GM12878 (cell line): ENCODE results near the gene GREB1. TPM values are rescaled to one million over a fixed set of nuclear protein-coding genes. Genes with fewer than 3 reads are reported as not detected.

Source experiments
- E2F8 ChIP-seq: fragments of 450-650 bp; IDR thresholded peaks from 2 replicates; pipeline ENCODE4 v1.6.1; 2018; ENCODE audit warnings: mild to moderate bottlenecking, low read depth, moderate library complexity; ENCODE audit not compliant: partially characterized antibody
- HCFC1 ChIP-seq: fragments of 150-350 bp; IDR thresholded peaks from 2 replicates; pipeline ENCODE4 v1.6.1; 2014; ENCODE audit warnings: low read length
- HDAC6 ChIP-seq: fragments of 200-600 bp; sonication (generic); IDR thresholded peaks from one replicate; pipeline ENCODE4 v1.8.0; 2017; ENCODE audit warnings: antibody characterized with exemption; ENCODE audit not compliant: unreplicated experiment
- JUNB ChIP-seq: IDR thresholded peaks from 2 replicates; pipeline ENCODE4 v1.6.1; 2016; ENCODE audit warnings: antibody characterized with exemption, mild to moderate bottlenecking
- NBN ChIP-seq: fragments of 450-650 bp; IDR thresholded peaks from 2 replicates; pipeline ENCODE4 v1.6.1; 2016
- STAT3 ChIP-seq: IDR thresholded peaks from 2 replicates; pipeline ENCODE4 v1.6.1; 2011; ENCODE audit warnings: low read depth, low read length, improper control_type of control experiment
- polyA plus RNA-seq, 11 experiments: library from polyadenylated mRNA; depleted of rRNA in 4 of 11; unstranded in 6 of 11; stranded (reverse) in 5 of 11; fragments of >200 nt; fragmentation: Nextera tagmentation in 4 of 11; fragmentation: Illumina TruSeq in 1 of 11; extraction: Ambion mirVana in 4 of 11; extraction: Trizol in 1 of 11; gene quantifications; 1 replicate in 1 of 11; 2 replicates in 10 of 11; pipeline versions ENCODE4 v1.2.1 to v1.2.3, GENCODE V29; 2011 to 2016; ENCODE audit warnings: inconsistent platforms in 2 of 11, missing spikeins in 2 of 11, low read depth in 1 of 11
- total RNA-seq, 4 experiments: library from RNA; depleted of rRNA in 3 of 4; stranded (reverse); fragments of >200 nt in 3 of 4; fragmentation: Illumina TruSeq in 1 of 4; extraction: Trizol in 1 of 4; gene quantifications; 2 replicates each; pipeline versions ENCODE4 v1.2.1 to v1.2.3, GENCODE V29; 2013 to 2021
- TF ChIP-seq, protein P1 (sequence below): fragments of 450-650 bp; IDR thresholded peaks from 2 replicates; pipeline ENCODE4 v1.6.1; 2017; ENCODE audit warnings: mild to moderate bottlenecking, moderate library complexity

Gene GREB1
- total and polyA plus RNA-seq, 10 of the 15 experiments (the other 5 are each of a cell fraction or from before 2014, with no cell fraction given), result 0.09 to 2.1 (median 0.37) TPM; not detected in 1

DNA sequence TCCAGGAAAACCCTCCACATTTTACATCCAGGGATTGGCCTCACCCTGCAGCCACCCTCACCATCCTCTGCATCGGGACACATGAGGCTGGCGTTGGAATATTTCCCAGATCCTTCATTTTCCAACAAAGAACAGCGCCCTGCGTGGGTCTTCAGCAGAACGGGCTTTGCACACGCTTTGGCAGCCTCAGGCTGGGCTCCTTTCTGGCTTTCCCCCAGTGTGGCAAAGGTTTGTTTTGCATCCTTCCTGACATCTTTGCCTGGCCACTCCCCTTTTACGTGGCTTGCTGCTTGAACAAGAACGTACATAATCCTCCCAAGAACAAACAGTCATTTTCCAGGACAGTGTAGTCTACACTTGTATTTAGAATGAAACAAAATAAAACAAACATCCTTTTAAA, 25.6 kb upstream of the GREB1 start (continued):
- TF ChIP-seq, protein P1, sequence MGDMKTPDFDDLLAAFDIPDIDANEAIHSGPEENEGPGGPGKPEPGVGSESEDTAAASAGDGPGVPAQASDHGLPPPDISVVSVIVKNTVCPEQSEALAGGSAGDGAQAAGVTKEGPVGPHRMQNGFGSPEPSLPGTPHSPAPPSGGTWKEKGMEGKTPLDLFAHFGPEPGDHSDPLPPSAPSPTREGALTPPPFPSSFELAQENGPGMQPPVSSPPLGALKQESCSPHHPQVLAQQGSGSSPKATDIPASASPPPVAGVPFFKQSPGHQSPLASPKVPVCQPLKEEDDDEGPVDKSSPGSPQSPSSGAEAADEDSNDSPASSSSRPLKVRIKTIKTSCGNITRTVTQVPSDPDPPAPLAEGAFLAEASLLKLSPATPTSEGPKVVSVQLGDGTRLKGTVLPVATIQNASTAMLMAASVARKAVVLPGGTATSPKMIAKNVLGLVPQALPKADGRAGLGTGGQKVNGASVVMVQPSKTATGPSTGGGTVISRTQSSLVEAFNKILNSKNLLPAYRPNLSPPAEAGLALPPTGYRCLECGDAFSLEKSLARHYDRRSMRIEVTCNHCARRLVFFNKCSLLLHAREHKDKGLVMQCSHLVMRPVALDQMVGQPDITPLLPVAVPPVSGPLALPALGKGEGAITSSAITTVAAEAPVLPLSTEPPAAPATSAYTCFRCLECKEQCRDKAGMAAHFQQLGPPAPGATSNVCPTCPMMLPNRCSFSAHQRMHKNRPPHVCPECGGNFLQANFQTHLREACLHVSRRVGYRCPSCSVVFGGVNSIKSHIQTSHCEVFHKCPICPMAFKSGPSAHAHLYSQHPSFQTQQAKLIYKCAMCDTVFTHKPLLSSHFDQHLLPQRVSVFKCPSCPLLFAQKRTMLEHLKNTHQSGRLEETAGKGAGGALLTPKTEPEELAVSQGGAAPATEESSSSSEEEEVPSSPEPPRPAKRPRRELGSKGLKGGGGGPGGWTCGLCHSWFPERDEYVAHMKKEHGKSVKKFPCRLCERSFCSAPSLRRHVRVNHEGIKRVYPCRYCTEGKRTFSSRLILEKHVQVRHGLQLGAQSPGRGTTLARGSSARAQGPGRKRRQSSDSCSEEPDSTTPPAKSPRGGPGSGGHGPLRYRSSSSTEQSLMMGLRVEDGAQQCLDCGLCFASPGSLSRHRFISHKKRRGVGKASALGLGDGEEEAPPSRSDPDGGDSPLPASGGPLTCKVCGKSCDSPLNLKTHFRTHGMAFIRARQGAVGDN, result no peak
- TF ChIP-seq NBN, result no peak
- no peak for TF ChIP-seq HCFC1
- TF ChIP-seq JUNB, result no peak
- TF ChIP-seq E2F8, result no peak
- no peak for TF ChIP-seq STAT3
- no peak for TF ChIP-seq HDAC6
